PC-3 (cell line): Measurements from ENCODE around the gene PPM1L. TPM values are rescaled to one million over a fixed set of nuclear protein-coding genes. Genes with fewer than 3 reads are reported as not detected.

ENCODE experiments used
- ATAC-seq: fragments of 200-7000 bp; cut with Tn5 transposase; 2 replicates; pipeline ENCODE4 v1.9.1; 2020; ENCODE audit warnings: mild to moderate bottlenecking, moderate library complexity
- Bru-seq: library from RNA; stranded (reverse); fragments of 400-500 nt; gene quantifications from one replicate; lab custom pipeline; 2021; lab: Mats Ljungman, UMichigan
- BruChase-seq, 2 experiments: library from RNA; stranded (reverse); fragments of 400-500 nt; gene quantifications; one replicate each; lab custom pipeline; 2021; lab: Mats Ljungman, UMichigan
- BruUV-seq: library from RNA; stranded (reverse); fragments of 400-500 nt; replicated peaks from 2 replicates; lab custom pipeline; 2021; lab: Mats Ljungman, UMichigan
- CTCF ChIA-PET: fragments of 300-600 bp; sonication (Branson Sonifier 250); formaldehyde crosslinking; loops from one replicate; lab custom pipeline; 2022; ENCODE audit warnings: antibody characterized with exemption; lab: Charles Lee
- POLR2A ChIA-PET: fragments of 300-600 bp; sonication (Branson Sonifier 250); formaldehyde crosslinking; loops from one replicate; lab custom pipeline; 2022; ENCODE audit warnings: antibody characterized with exemption; ENCODE audit not compliant: unreplicated experiment; lab: Charles Lee
- DNase-seq: peaks from one replicate; pipeline ENCODE4 v3.0.0-alpha.2; 2015
- H2AFZ ChIP-seq: fragments of 300-600 bp; sonication (generic); 2 replicates; pipeline ENCODE4 v1.6.0; 2016; ENCODE audit warnings: antibody characterized with exemption, low read length
- H3F3A ChIP-seq: fragments of 300-600 bp; sonication (generic); one replicate; pipeline ENCODE4 v1.6.0; 2017; ENCODE audit warnings: antibody characterized with exemption, low read length, control low read depth, mild to moderate bottlenecking; ENCODE audit not compliant: unreplicated experiment
- H3K27ac ChIP-seq: fragments of 300-600 bp; sonication (generic); 2 replicates; pipeline ENCODE4 v1.5.1; 2016; ENCODE audit warnings: mild to moderate bottlenecking, low read length
- H3K27me3 ChIP-seq: fragments of 300-600 bp; sonication (generic); 2 replicates; pipeline ENCODE4 v1.6.1; 2016; ENCODE audit warnings: low read length, mixed read lengths
- H3K36me3 ChIP-seq: fragments of 300-600 bp; sonication (generic); 2 replicates; pipeline ENCODE4 v1.6.1; 2016; ENCODE audit warnings: low read depth, mixed run types, low read length, mixed read lengths
- H3K4me1 ChIP-seq: fragments of 300-600 bp; sonication (generic); 2 replicates; pipeline ENCODE4 v1.5.1; 2016; ENCODE audit warnings: low read length; ENCODE audit not compliant: insufficient read depth
- H3K4me2 ChIP-seq: fragments of 300-600 bp; sonication (generic); 2 replicates; pipeline ENCODE4 v1.6.0; 2016; ENCODE audit warnings: low read length
- H3K4me3 ChIP-seq: fragments of 300-600 bp; sonication (generic); 2 replicates; pipeline ENCODE4 v1.5.1; 2016; ENCODE audit warnings: mild to moderate bottlenecking, low read length, mixed read lengths
- H3K79me2 ChIP-seq: fragments of 300-600 bp; sonication (generic); 2 replicates; pipeline ENCODE4 v1.6.1; 2017; ENCODE audit warnings: low read length, mixed read lengths
- H3K9ac ChIP-seq: fragments of 300-600 bp; sonication (generic); 2 replicates; pipeline ENCODE4 v1.6.0; 2016; ENCODE audit warnings: mild to moderate bottlenecking, low read length
- H3K9me2 ChIP-seq: fragments of 300-600 bp; sonication (generic); replicated peaks from 2 replicates; pipeline ENCODE4 v1.6.1; 2016; ENCODE audit warnings: mixed run types, low read length, mixed read lengths
- H3K9me3 ChIP-seq: fragments of 300-600 bp; sonication (generic); 2 replicates; pipeline ENCODE4 v1.6.1; 2016; ENCODE audit warnings: low read length, mixed read lengths
- H4K20me1 ChIP-seq: fragments of 300-600 bp; sonication (generic); 2 replicates; pipeline ENCODE4 v1.6.1; 2016; ENCODE audit warnings: low read length, mixed read lengths
- CTCF ChIP-seq: fragments of 300-600 bp; sonication (generic); conservative IDR thresholded peaks from 2 replicates; pipeline ENCODE4 v1.5.1; 2017; ENCODE audit warnings: antibody characterized with exemption, low read depth, mild to moderate bottlenecking, low read length
- EZH2 ChIP-seq: fragments of 300-600 bp; sonication (generic); IDR thresholded peaks from one replicate; pipeline ENCODE4 v1.6.1; 2017; ENCODE audit warnings: antibody characterized with exemption, mild to moderate bottlenecking, low read length; ENCODE audit not compliant: unreplicated experiment
- EZH2phosphoT487 ChIP-seq: fragments of 300-600 bp; sonication (generic); IDR thresholded peaks from 2 replicates; pipeline ENCODE4 v1.6.1; 2018; ENCODE audit warnings: mild to moderate bottlenecking, antibody characterized with exemption, low read length, borderline replicate concordance
- intact Hi-C: fragments of 100-400 bp; cut with micrococcal nuclease; formaldehyde crosslinking; loops from 2 replicates; pipeline ENCODE4 v1.9.0; 2023
- long read RNA-seq: library from polyadenylated mRNA; unstranded; transcript quantifications from one replicate; pipeline ENCODE4 v2.0.0, GENCODE V29; 2021; ENCODE audit not compliant: unreplicated experiment
- total RNA-seq: library from RNA; depleted of rRNA; stranded (reverse); fragments of >200 nt; gene quantifications from 2 replicates; pipeline ENCODE4 v1.2.3, GENCODE V29; 2014; rRNA removed

Gene PPM1L
- total RNA-seq (2.4 and 7.0 TPM in 2 replicates), Bru-seq, nascent RNA (percentile 52 among the genes with signal in this experiment), BruChase-seq, experiment 1, labeled RNA remaining after a 6-hour chase (percentile 46 among the genes with signal in this experiment), BruChase-seq, experiment 2, labeled RNA remaining after a 2-hour chase (percentile 46 among the genes with signal in this experiment)
- long read RNA-seq, partial matches to known transcripts: 0 of 1 reads
- long read RNA-seq, other reads (novel, unspliced or antisense): 1 of 1 reads

- peak within 1 kb of the TSS; percentile 50 for H3K27ac ChIP-seq
- peak within 1 kb of the TSS; percentile 98 for H2AFZ ChIP-seq
- H3K4me3 ChIP-seq: peak within 1 kb of the TSS; percentile 88
- peak; percentile 41 for ATAC-seq
- peak; percentile 45 for DNase-seq
- intact Hi-C loops: loop anchor here (2.0 to 5.0 kb wide), 5 partner anchors 29 to 186 kb away; no protein-coding TSS in a partner anchor
- peak within 1 kb of the TSS; percentile 69 for H3K9ac ChIP-seq
- TF ChIP-seq CTCF (no peak), EZH2 (no peak), EZH2phosphoT487 (no peak)
- ChIA-PET CTCF (interaction anchor here (0.5 kb wide), 1 partner anchor 843 kb away, joined by 4 read pairs; no protein-coding TSS in a partner anchor), POLR2A (no interaction called here)
- H3K4me1 ChIP-seq: peaks cover 5% of the 10 kb centered on the region; the same call in 1 of the 2 replicates
- no peaks in the 10 kb centered on the region for H3F3A ChIP-seq
- no peaks in the 10 kb centered on the region for H3K27me3 ChIP-seq
- H3K36me3 ChIP-seq: no peaks in the 10 kb centered on the region
- no peaks in the 10 kb centered on the region for H3K9me2 ChIP-seq
- BruUV-seq: no TSS peak
- no peaks in the 10 kb centered on the region for H3K79me2 ChIP-seq
- H3K4me2 ChIP-seq: peak within 1 kb of the TSS; percentile 100
- H4K20me1 ChIP-seq: no peaks in the 10 kb centered on the region
- H3K9me3 ChIP-seq: no peaks in the 10 kb centered on the region
These were observed at the start of gene PPM1L for GRCh38 chr3:160755776-160756304. Gene PPM1L (plus strand): TSS chr3:160756231.

- no peak overlapping the region for H3K4me3 ChIP-seq
- no peaks in the 10 kb centered on the region for H3K4me1 ChIP-seq
- H3K79me2 ChIP-seq: no peaks in the 10 kb centered on the region
- intact Hi-C loops: loop anchor here (1.0 to 10.0 kb wide), 8 partner anchors 50 to 717 kb away; partner anchors contain the start of gene PPM1L
- no TSS peak for BruUV-seq
- DNase-seq: peak; percentile 73
- no peaks in the 10 kb centered on the region for H3F3A ChIP-seq
- H3K27ac ChIP-seq: no peak overlapping the region
- H2AFZ ChIP-seq: no peak overlapping the region
- no peaks in the 10 kb centered on the region for H3K9me3 ChIP-seq
- TF ChIP-seq CTCF (peak; percentile 70), EZH2phosphoT487 (no peak)
- no peaks in the 10 kb centered on the region for H4K20me1 ChIP-seq
- H3K9ac ChIP-seq: no peak overlapping the region
- H3K36me3 ChIP-seq: no peaks in the 10 kb centered on the region
- ATAC-seq: peak; percentile 93
- no peak overlapping the region for H3K4me2 ChIP-seq
- POLR2A ChIA-PET: no interaction called here
- no peaks in the 10 kb centered on the region for H3K27me3 ChIP-seq
- CTCF ChIA-PET: no interaction called here
- H3K9me2 ChIP-seq: no peaks in the 10 kb centered on the region
These were observed 48.7 kb upstream of the PPM1L start for GRCh38 chr3:160707187-160707794.
